GM18909 (cell line): ENCODE results near the gene SORCS2.

Experiments used
- ATAC-seq: cut with Tn5 transposase; IDR thresholded peaks from one replicate; pipeline ENCODE4 v1.9.1; 2021; ENCODE audit warnings: mild to moderate bottlenecking; ENCODE audit not compliant: unreplicated experiment, poor library complexity

The SORCS2 gene

DNA sequence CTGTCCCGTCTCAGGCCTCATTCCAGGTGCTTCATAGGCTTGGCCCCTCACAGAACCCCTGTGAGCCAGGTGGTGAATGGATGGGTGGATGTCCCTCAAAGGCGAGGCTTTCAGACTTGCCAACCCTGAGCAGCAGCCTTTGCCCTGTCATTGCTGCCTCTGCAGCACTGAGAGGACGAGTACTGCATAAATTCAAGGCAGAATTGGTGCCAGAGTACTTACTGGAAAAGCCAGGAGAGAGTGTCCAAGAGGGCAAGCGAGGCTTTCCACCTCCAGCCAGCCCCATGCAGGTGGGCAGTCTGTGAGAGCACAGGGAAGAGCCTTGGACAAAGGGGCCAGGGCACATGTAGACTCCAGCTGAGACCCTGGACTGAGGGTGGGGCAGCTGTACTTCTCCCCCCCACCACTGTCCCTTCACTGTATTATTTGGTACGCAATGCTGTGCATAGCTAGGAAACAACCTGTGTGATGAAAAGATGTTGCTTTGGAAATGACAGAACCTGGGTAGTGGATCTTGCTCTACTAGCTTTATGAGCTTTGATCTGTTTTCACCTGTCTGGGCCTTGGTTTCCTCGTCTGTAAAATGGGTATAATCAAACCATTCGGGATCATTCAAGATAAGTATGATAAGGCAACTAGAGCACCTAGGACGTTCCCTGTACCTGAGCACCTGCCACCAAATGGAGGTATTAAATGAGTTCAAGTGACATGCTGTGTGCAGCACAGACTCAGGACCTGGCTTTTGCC lies 467.3 kb downstream of the SORCS2 start:
- ATAC-seq = no peak

- ATAC-seq = no peak
Observed at GRCh38 chr4:7660176-7661039, 468.1 kb downstream of the SORCS2 start.

DNA sequence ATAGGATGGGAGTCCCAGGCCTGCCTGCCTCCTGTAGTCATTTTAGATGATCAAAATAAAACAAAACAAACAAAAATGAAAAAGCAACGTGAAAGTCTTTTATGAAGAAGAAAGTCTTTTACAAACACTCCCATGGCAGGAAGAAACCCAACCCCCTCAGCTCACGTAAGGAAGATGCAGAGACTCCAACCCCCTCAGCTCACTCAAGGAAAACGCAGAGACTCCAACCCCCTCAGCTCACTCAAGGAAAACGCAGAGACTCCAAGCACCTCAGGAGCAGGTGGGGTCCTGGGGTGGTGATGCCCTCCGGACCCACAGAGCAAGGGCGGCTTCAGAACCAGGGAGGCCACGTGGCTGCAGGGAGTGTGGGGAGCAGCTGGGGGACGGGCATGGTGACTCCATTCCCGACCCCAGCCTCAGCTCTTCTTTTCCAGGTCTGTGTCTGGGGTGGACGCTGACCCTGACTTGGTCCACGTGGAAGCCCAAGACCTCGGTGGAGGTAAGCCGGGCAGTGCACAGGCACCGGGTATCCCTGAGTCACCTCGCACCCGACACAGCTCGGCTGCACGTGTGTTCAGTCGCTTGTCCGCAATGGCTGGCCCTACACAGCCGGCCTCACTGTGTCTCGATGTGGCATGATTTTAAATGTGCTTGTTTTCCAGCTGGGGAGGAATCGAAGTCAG lies 468.9 kb downstream of the SORCS2 start:
- no peak for ATAC-seq

GRCh38 chr4:7661846-7662506 lies 469.6 kb downstream of the SORCS2 start:
- no peak for ATAC-seq

DNA sequence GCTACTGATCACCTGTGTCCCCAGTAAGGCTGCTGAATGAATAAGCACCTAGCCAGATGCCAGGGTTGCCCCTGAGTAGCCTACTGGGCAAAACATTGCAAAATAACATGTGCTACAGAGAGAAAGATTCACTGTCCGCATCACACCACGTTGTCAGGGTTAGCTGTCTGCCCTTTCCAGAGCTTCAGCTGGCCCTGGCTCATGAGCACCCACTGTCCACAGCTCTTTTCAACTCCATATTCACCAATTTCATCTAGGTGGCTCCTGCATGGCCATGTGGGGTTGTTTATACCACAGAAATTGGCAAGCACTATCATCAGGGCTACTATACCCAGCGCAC lies 470.1 kb downstream of the SORCS2 start:
- no peak for ATAC-seq

- no peak for ATAC-seq
Observed at GRCh38 chr4:7663075-7663541, 470.8 kb downstream of the SORCS2 start.

DNA sequence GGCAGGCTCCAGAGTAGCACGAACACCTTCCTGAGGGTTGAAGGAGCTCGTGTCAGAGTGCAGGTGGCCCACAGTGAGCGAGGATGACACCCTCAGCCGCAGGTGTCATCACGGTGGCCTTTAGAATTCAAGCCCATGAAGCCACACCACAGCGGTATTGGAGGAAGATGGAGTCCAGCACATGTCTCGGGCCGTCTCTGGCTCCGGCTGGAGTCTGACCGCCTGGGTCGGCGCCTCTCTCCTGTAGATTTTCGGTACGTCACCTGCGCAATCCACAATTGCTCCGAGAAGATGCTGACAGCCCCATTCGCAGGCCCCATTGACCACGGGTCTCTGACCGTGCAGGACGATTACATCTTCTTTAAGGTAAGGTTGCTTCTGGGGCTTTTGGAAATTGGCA lies 471.8 kb downstream of the SORCS2 start:
- ATAC-seq = no peak

DNA sequence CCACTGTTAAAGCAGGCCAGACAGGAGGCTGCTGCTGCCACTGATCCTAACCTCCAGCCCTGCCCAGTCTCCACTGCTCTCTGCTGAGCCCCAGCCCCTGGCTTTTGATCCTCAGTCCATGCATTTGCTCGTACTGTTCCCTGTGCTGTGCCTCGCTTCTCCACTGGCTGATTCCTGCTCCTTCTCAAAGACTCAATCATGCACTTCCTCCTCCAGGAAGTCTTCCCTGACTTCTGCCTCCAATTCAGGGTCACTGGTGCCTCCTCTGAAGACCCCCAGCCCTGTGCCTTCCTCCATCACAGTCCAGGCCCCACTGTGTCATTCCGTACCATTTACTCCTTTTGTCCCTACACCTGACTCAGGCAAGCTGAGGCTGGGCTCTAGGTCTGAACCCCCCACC lies 473.0 kb downstream of the SORCS2 start:
- no peak for ATAC-seq

- ATAC-seq = no peak
Observed at GRCh38 chr4:7666011-7666410, 473.7 kb downstream of the SORCS2 start.

DNA sequence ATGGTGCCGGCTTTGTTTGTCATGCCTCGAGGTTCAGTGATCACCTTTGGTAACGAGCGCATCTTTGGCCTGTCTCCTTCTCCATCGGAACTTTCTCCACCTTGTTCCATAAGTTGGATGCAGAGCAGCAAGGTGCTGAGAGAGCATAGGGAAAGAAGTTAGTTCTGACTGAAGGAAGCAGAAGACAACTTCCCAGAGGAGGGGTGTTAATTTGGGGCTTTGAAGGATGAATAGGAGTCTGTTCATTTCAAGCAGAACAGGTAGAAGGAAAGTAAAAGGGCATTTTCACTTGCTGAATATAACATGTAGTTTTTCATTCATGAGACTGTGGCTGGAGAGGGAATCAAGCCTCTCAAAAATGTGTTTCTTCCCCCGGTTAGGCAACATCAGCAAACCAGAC lies 474.4 kb downstream of the SORCS2 start:
- no peak for ATAC-seq

DNA sequence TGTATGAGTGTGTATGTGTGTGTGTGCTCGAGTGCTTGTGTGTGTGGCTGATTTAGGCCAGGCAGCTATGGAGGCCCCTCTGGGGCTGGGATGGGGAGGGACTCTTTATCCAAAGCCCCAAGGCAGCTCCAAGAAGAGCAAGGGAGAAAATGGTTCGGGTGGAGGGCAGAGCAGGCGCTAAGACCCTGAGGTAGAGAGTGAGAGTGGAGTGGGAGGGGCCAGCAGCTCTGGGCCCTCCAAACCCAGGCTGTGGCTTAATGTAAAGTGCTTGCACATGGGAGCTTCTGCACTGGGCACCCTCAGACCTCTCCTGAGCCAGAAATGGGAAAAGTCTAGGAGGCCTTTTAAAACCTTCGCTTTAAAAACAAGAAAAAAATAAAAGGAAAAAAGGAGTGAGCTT lies 475.9 kb downstream of the SORCS2 start:
- ATAC-seq = no peak

GRCh38 chr4:7668826-7669225 lies 476.5 kb downstream of the SORCS2 start:
- ATAC-seq = no peak

- no peak for ATAC-seq
Observed at GRCh38 chr4:7672601-7673000, 480.3 kb downstream of the SORCS2 start.

DNA sequence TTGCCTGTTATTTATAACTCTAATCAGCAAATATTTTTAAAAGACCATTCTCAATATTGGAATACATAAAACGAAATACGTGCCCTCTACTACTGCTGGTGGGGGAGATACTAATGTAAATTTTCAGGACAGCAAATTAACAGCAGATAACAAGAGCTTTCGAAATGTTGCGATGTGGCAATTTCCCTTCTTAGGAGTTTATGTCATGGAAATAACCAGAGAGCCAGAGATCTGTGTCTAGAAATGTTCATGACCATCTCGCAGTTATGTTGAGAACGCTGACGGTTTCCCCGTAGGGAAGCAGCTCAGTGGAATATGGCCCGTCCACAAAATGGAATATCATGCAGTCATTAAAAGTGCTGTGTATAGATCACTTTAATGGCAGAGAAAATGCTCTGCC lies 480.8 kb downstream of the SORCS2 start:
- no peak for ATAC-seq

GRCh38 chr4:7674706-7675105 lies 482.4 kb downstream of the SORCS2 start:
- no peak for ATAC-seq

- no peak for ATAC-seq
Observed at GRCh38 chr4:7675136-7675535, 482.8 kb downstream of the SORCS2 start.

GRCh38 chr4:7675612-7676320 lies 483.4 kb downstream of the SORCS2 start:
- no peak for ATAC-seq

GRCh38 chr4:7676398-7676922 lies 484.1 kb downstream of the SORCS2 start:
- ATAC-seq = no peak

DNA sequence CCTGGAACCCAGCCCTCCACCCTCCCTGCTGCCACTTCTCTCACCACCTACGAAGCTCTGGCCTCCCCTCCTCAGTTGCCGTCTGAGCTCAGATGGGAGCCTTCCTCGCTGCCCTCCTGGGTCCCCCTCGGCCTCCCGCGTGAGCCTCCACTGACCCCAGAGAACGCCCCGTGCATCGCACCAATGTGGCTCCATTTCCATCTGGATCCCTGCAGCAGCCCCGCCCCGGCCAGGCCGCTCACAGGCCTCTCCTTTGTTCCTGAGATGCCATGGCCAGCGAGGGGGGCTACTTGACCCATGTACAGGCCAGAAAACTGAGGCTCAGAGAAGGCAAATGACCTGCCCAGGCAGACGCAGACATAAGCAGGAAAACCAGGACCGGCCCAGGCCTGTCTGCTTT lies 484.7 kb downstream of the SORCS2 start:
- ATAC-seq = no peak

- ATAC-seq = no peak
Observed at GRCh38 chr4:7677799-7678301, 485.5 kb downstream of the SORCS2 start.
